ENCODE measurements around the gene CTAGE1. TPM values are rescaled to one million over a fixed set of nuclear protein-coding genes. Genes with fewer than 3 reads are reported as not detected.

CTAGE1 gene
- total RNA-seq, 3 donors from 2014 or later: not detected

- Histone ChIP-seq H3K4me1 (no peaks in the 10 kb centered on the region), H3K9me3 (peaks cover 10 to 25% of the 10 kb centered on the region in 2 donors), H3K4me3 (no peak overlapping the region), H3K36me3 (no peaks in the 10 kb centered on the region), H3K27ac (no peak overlapping the region), H3K27me3 (no peaks in the 10 kb centered on the region)
- intact Hi-C loops (cut with DNase I; ENCODE audit: low total_unique reads): no loop called here
- no peak for TF ChIP-seq POLR2A (IDR thresholded peaks at IDR 0.05)
- TF ChIP-seq POLR2AphosphoS5 (IDR thresholded peaks at IDR 0.05): no peak
- no peak for TF ChIP-seq CTCF (IDR thresholded peaks at IDR 0.05)
- no peak for DNase-seq (ENCODE audit: low spot score in 2 of 2)
Observed at GRCh38 chr18:22446911-22447310, 29.2 kb upstream of the CTAGE1 start.

GRCh38 chr18:22446325-22446724 is 28.6 kb upstream of the CTAGE1 start:
- intact Hi-C loops (cut with DNase I; ENCODE audit: low total_unique reads): no loop called here
- no peaks in the 10 kb centered on the region for H3K4me1 ChIP-seq
- peaks cover 10 to 25% of the 10 kb centered on the region in 2 donors for H3K9me3 ChIP-seq
- H3K27ac ChIP-seq: no peak overlapping the region
- H3K36me3 ChIP-seq: no peaks in the 10 kb centered on the region
- no peak for DNase-seq (ENCODE audit: low spot score in 2 of 2)
- no peak overlapping the region for H3K4me3 ChIP-seq
- no peaks in the 10 kb centered on the region for H3K27me3 ChIP-seq
- no peak for TF ChIP-seq POLR2A (IDR thresholded peaks at IDR 0.05)
- TF ChIP-seq POLR2AphosphoS5 (IDR thresholded peaks at IDR 0.05): no peak
- no peak for TF ChIP-seq CTCF (IDR thresholded peaks at IDR 0.05)

GRCh38 chr18:22441638-22442037 is 23.9 kb upstream of the CTAGE1 start:
- H3K27me3 ChIP-seq: no peaks in the 10 kb centered on the region
- TF ChIP-seq CTCF (IDR thresholded peaks at IDR 0.05): no peak
- no peak for TF ChIP-seq POLR2AphosphoS5 (IDR thresholded peaks at IDR 0.05)
- no peak for TF ChIP-seq POLR2A (IDR thresholded peaks at IDR 0.05)
- H3K36me3 ChIP-seq: no peaks in the 10 kb centered on the region
- H3K27ac ChIP-seq: no peak overlapping the region
- no peaks in the 10 kb centered on the region for H3K9me3 ChIP-seq
- no peaks in the 10 kb centered on the region for H3K4me1 ChIP-seq
- H3K4me3 ChIP-seq: no peak overlapping the region
- intact Hi-C loops (cut with DNase I; ENCODE audit: low total_unique reads): no loop called here
- DNase-seq (ENCODE audit: low spot score in 2 of 2): no peak

- H3K4me3 ChIP-seq: no peak overlapping the region
- H3K27ac ChIP-seq: no peak overlapping the region
- DNase-seq (ENCODE audit: low spot score in 2 of 2): no peak
- H3K9me3 ChIP-seq: no peaks in the 10 kb centered on the region
- TF ChIP-seq POLR2AphosphoS5 (IDR thresholded peaks at IDR 0.05): no peak
- TF ChIP-seq CTCF (IDR thresholded peaks at IDR 0.05): no peak
- TF ChIP-seq POLR2A (IDR thresholded peaks at IDR 0.05): no peak
- no peaks in the 10 kb centered on the region for H3K27me3 ChIP-seq
- H3K36me3 ChIP-seq: no peaks in the 10 kb centered on the region
- no peaks in the 10 kb centered on the region for H3K4me1 ChIP-seq
- intact Hi-C loops (cut with DNase I; ENCODE audit: low total_unique reads): no loop called here
Observed at GRCh38 chr18:22439447-22439846, 21.7 kb upstream of the CTAGE1 start.

- Histone ChIP-seq H3K4me3 (no peak overlapping the region), H3K36me3 (no peaks in the 10 kb centered on the region), H3K27me3 (no peaks in the 10 kb centered on the region), H3K4me1 (no peaks in the 10 kb centered on the region), H3K27ac (no peak overlapping the region), H3K9me3 (no peaks in the 10 kb centered on the region)
- TF ChIP-seq POLR2AphosphoS5 (IDR thresholded peaks at IDR 0.05) (no peak), CTCF (IDR thresholded peaks at IDR 0.05) (no peak), POLR2A (IDR thresholded peaks at IDR 0.05) (no peak)
- intact Hi-C loops (cut with DNase I; ENCODE audit: low total_unique reads): no loop called here
- no peak for DNase-seq (ENCODE audit: low spot score in 2 of 2)
Observed at GRCh38 chr18:22436136-22436535, 18.4 kb upstream of the CTAGE1 start.
